Left ventricle myocardium inferior (tissue), 1 donor: ENCODE data around the gene HTRA2. TPM values are rescaled to one million over a fixed set of nuclear protein-coding genes. Genes with fewer than 3 reads are reported as not detected.

Experiments
- DNase-seq: peaks from one replicate; pipeline ENCODE4 v3.0.0-alpha.2; 2020
- H3K27ac ChIP-seq: fragments of 200-600 bp; replicated peaks from 2 replicates; pipeline ENCODE4 v1.8.0; 2021
- H3K27me3 ChIP-seq: fragments of 200-600 bp; 2 replicates; pipeline ENCODE4 v1.8.0; 2021; ENCODE audit warnings: low read depth
- H3K36me3 ChIP-seq: fragments of 200-600 bp; 2 replicates; pipeline ENCODE4 v1.8.0; 2021
- H3K4me1 ChIP-seq: fragments of 200-600 bp; 2 replicates; pipeline ENCODE4 v1.8.0; 2021
- H3K4me3 ChIP-seq: fragments of 200-600 bp; 2 replicates; pipeline ENCODE4 v1.8.0; 2021; ENCODE audit warnings: mild to moderate bottlenecking, moderate library complexity
- H3K9me3 ChIP-seq: fragments of 200-600 bp; replicated peaks from 2 replicates; pipeline ENCODE4 v1.8.0; 2021
- CTCF ChIP-seq: fragments of 200-600 bp; IDR thresholded peaks from 2 replicates; pipeline ENCODE4 v1.8.0; 2021; ENCODE audit warnings: antibody characterized with exemption, mild to moderate bottlenecking, borderline replicate concordance
- intact Hi-C: fragments of 100-400 bp; cut with micrococcal nuclease; formaldehyde crosslinking; loops from one replicate; pipeline ENCODE4 v1.11.0; 2022
- total RNA-seq: library from RNA; stranded (reverse); fragmentation: NEBNext Ultra II Directional; extraction: Animal tissue kit (Norgen Biotek cat#: 25700); gene quantifications from one replicate; pipeline ENCODE4 v1.2.1, GENCODE V29; 2021
- donor health status: DM: no; HTN: yes; CAD: no; lungs with severe emphysema.

HTRA2 gene
- total RNA-seq, 1 donor from 2014 or later = 26.6 TPM

GRCh38 chr2:74486141-74486540, 43.6 kb upstream of the HTRA2 start:
- Histone ChIP-seq H3K9me3 (no peaks in the 10 kb centered on the region), H3K27ac (no peak overlapping the region), H3K27me3 (no peaks in the 10 kb centered on the region), H3K4me3 (no peak overlapping the region), H3K36me3 (peaks cover 50% of the 10 kb centered on the region), H3K4me1 (peaks cover 30% of the 10 kb centered on the region)
- no peak for DNase-seq
- no peak for TF ChIP-seq CTCF
- intact Hi-C loops = loop anchor here (10.0 kb wide), 1 partner anchor 59 kb away; no protein-coding TSS in a partner anchor

- Histone ChIP-seq H3K4me3 (no peak overlapping the region), H3K4me1 (peaks cover 7% of the 10 kb centered on the region), H3K9me3 (no peaks in the 10 kb centered on the region), H3K27ac (no peak overlapping the region), H3K36me3 (peaks cover 74% of the 10 kb centered on the region), H3K27me3 (no peaks in the 10 kb centered on the region)
- no peak for DNase-seq
- intact Hi-C loops = loop anchor here (10.0 kb wide), 1 partner anchor 56 kb away; no protein-coding TSS in a partner anchor
- TF ChIP-seq CTCF = no peak
These were observed 40.9 kb upstream of the HTRA2 start for GRCh38 chr2:74488643-74489481.

GRCh38 chr2:74489906-74490305, 39.8 kb upstream of the HTRA2 start:
- TF ChIP-seq CTCF = no peak
- Histone ChIP-seq H3K27me3 (no peaks in the 10 kb centered on the region), H3K4me1 (no peaks in the 10 kb centered on the region), H3K4me3 (no peak overlapping the region), H3K27ac (no peak overlapping the region), H3K36me3 (peaks cover 76% of the 10 kb centered on the region), H3K9me3 (no peaks in the 10 kb centered on the region)
- no peak for DNase-seq
- intact Hi-C loops = loop anchor here (10.0 kb wide), 1 partner anchor 55 kb away; no protein-coding TSS in a partner anchor

GRCh38 chr2:74491648-74492544, 37.8 kb upstream of the HTRA2 start:
- no peaks in the 10 kb centered on the region for H3K4me1 ChIP-seq
- intact Hi-C loops = no loop called here

More at GRCh38 chr2:74491648-74492544, 37.8 kb upstream of the HTRA2 start:
- Histone ChIP-seq H3K4me3 (no peak overlapping the region), H3K27ac (no peak overlapping the region), H3K9me3 (no peaks in the 10 kb centered on the region), H3K27me3 (peaks cover 3% of the 10 kb centered on the region), H3K36me3 (peaks cover 58% of the 10 kb centered on the region)
- no peak for DNase-seq
- no peak for TF ChIP-seq CTCF
